Measurements from ENCODE around the gene C15orf62. TPM values are rescaled to one million over a fixed set of nuclear protein-coding genes. Genes with fewer than 3 reads are reported as not detected.

C15orf62 gene
- total RNA-seq, 4 donors from 2014 or later: 0.19 to 1.3 (median 0.50) TPM; not detected in 1

DNA sequence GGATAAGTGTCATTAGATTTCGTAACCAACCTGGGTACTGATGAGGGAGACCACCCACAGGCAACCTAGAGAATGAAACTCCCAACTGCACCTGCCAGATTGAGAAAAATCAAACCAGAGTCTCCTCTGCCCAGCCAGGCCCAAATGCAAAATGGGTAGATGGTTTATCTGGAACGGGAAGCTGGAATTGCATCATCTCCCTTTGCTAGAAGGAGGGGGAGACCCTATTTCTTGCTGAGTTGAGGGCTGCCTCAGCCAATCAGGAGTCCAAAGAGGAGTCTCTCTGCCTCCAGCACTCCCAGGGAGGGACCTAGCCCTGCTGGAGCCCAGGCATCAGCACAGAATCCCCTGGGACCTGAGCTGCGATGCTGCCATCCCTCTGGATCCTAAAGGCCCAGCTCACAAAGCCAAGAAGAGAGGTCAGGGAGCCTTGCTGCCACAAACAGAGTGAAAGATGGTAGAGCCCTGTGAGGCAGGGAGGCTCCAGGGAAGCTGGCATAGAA is 22.8 kb upstream of the C15orf62 start:
- DNase-seq (ENCODE audit: low spot score): no peak
- ATAC-seq (ENCODE audit: low FRiP score): no peak
- TF ChIP-seq, protein P1, sequence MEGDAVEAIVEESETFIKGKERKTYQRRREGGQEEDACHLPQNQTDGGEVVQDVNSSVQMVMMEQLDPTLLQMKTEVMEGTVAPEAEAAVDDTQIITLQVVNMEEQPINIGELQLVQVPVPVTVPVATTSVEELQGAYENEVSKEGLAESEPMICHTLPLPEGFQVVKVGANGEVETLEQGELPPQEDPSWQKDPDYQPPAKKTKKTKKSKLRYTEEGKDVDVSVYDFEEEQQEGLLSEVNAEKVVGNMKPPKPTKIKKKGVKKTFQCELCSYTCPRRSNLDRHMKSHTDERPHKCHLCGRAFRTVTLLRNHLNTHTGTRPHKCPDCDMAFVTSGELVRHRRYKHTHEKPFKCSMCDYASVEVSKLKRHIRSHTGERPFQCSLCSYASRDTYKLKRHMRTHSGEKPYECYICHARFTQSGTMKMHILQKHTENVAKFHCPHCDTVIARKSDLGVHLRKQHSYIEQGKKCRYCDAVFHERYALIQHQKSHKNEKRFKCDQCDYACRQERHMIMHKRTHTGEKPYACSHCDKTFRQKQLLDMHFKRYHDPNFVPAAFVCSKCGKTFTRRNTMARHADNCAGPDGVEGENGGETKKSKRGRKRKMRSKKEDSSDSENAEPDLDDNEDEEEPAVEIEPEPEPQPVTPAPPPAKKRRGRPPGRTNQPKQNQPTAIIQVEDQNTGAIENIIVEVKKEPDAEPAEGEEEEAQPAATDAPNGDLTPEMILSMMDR (IDR thresholded peaks at IDR 0.05): no peak

- DNase-seq (ENCODE audit: low spot score): no peak
- TF ChIP-seq, protein P1 (IDR thresholded peaks at IDR 0.05): no peak
- no peak for ATAC-seq (ENCODE audit: low FRiP score)
These were observed 21.8 kb upstream of the C15orf62 start for GRCh38 chr15:40747685-40748631.

DNA sequence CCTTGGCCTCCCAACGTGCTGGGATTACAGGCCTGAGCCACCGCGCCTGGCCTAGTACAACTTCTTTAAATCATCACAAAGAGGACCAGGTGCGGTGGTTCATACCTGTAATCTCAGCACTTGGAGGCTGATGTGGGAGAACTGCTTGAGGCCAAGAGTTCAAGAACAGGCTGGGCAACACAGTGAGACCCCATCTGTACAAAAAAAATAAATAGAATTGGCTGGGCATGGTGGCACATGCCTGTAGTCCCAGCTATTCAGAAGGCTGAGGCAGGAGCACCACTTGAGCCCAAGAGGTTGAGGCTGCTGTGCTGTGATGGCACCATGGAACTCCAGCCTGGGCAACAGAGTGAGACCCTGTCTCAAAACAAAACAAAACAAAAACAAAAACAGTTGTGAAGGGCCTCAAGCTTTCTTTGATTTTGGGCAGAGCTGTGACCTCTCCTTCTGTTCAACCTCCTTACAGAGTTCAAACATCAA is 20.6 kb upstream of the C15orf62 start:
- DNase-seq (ENCODE audit: low spot score) (no peak), ATAC-seq (ENCODE audit: low FRiP score) (no peak)

GRCh38 chr15:40750885-40751284 is 18.9 kb upstream of the C15orf62 start:
- no peak for ATAC-seq (ENCODE audit: low FRiP score)
- DNase-seq (ENCODE audit: low spot score): no peak
- TF ChIP-seq, protein P1 (IDR thresholded peaks at IDR 0.05): no peak

More for the DNA sequence above, 20.6 kb upstream of the C15orf62 start:
- TF ChIP-seq, protein P1 (IDR thresholded peaks at IDR 0.05): no peak

DNA sequence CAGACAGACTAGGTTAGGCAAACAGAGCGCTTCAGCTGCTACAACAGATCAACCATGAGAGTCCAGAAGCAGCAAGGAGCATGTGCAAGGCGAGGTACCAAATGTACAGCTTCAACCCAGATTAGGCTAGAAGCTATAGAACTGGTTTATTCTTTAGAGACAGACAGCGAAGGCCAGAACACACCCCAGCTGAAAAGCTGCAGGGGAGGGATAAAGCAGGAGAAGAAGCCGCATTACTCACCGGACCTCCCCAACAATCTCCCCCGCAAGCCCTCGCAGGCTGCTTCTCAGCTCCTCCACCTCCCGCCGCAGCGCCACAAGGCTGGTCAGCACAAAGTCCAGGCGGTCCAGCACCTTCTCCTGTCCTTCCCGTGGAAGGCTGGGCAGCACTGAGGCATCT is 18.0 kb upstream of the C15orf62 start:
- DNase-seq (ENCODE audit: low spot score): no peak
- TF ChIP-seq, protein P1 (IDR thresholded peaks at IDR 0.05): no peak
- ATAC-seq (ENCODE audit: low FRiP score): no peak

- ATAC-seq (ENCODE audit: low FRiP score): peak; percentile 60
- TF ChIP-seq, protein P1 (IDR thresholded peaks at IDR 0.05): no peak
- no peak for DNase-seq (ENCODE audit: low spot score)
These were observed 15.3 kb upstream of the C15orf62 start for GRCh38 chr15:40754574-40754882.

Data from omental fat pad (tissue), 4 donors.